Embryonic facial prominence (tissue), 1 donor: ENCODE measurements around the gene TNFRSF6B.

Experiments used
- DNase-seq: peaks from one replicate; pipeline ENCODE4 v3.0.0-alpha.2; 2016; ENCODE audit errors: extremely low spot score

The TNFRSF6B gene

DNA sequence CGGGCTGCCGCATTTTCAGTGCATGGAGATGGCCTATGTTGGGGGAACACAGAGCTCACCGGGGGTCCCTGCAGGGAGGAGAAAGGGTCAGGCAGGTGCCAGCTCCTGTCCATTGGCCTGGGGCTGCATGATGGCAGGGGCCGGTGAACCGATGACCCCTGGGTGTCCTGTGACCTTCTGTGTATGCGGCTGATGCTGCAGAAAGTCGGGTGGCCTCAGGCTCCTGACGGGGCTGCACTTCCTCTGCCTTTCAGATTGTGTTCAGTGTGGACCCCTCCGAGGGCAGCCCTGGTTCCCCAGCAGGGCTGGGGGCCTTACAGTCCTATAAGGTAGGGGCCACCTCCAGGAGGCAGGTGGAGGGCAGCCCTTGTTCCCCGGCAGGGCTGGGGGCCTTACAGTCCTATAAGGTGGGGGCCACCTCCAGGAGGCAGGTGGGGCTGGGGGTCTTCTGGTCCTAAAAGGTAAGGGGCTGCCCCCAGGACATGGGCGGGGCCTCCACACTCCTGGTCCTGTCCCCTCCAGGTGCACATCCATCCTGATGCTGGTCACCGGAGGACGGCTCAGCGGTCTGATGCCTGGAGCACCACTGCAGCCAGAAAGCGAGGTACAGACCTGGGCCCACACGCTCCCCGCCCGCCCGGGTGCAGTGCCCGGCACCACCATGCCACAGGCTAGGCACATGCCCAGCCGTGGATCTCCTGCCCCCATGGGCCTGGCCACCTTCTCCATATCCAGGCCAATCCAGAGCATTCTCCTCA lies 11.0 kb upstream of the TNFRSF6B start:
- DNase-seq = no peak

GRCh38 chr20:63686094-63686491 lies 10.4 kb upstream of the TNFRSF6B start:
- no peak for DNase-seq

DNA sequence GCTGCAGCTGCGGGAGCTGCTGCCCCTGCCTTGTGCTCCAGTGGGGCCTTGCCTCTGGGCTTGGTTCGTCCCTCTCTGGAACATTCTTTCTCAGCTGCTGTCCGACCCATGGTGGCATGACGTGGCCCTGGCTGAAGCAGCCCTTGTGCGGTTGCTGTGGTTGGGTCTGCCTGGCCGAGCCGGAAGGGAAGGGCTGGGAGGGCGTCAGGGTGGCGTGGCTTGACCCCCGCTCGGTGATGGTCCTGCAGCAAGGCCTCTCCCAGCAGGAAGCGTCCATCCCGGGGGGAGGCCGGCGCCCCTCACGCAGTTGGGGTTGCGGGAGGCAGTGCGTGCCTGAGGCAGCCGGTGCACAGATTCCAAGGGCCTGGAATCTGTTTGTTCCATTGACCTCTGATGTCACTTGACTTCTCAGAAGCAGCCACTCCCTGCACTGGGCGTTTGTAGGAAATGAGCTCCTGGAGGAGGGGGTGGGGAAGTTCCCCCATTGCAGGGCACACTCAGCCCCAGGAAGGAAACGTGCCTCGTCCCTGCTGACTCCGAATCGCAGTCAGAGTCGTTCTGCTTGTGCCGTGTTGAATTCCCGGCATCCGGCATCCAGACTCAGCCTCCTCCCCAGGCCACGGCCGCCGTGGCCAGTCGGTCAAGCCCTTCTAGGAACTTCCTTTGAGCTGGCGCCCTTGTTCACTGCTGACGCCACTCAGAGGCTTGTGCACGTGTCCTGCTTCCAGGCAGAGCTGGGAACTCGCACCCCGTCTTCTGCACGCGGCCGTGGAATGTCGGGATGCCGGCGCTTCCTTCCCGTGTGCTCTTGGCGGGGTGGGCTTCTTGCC lies 9.7 kb upstream of the TNFRSF6B start:
- no peak for DNase-seq

DNA sequence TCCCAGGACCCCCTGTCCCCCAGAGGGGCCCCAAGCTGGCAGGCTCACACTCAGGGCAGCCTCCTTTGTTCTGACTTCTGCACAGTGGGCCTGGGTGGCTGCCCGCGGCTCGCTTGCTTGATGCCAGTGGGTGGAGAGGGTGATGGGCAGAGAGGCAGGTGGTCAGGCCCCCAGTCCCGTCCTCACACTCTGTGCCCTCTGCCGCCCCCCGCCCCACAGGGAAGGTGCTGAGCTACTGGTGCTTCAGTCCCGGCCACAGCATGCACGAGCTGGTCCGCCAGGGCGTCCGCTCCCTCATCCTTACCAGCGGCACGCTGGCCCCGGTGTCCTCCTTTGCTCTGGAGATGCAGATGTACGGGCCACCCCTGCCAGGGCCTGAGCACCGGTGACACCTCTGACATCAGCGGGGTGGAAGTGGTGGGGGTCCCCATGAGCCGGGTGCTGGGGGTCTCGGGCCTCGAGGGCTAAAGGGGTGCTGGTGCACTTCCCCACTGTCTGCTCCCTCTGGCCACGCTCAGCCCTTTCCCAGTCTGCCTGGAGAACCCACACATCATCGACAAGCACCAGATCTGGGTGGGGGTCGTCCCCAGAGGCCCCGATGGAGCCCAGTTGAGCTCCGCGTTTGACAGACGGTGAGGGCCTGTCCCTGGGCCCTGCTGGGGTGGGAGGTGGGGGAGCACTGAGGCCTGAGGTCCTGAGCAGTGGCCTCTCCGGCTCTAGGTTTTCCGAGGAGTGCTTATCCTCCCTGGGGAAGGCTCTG lies 8.9 kb upstream of the TNFRSF6B start:
- DNase-seq = no peak

- no peak for DNase-seq
Observed at GRCh38 chr20:63688228-63689045, 8.0 kb upstream of the TNFRSF6B start.

- no peak for DNase-seq
Observed at GRCh38 chr20:63689046-63690002, 7.1 kb upstream of the TNFRSF6B start.

DNA sequence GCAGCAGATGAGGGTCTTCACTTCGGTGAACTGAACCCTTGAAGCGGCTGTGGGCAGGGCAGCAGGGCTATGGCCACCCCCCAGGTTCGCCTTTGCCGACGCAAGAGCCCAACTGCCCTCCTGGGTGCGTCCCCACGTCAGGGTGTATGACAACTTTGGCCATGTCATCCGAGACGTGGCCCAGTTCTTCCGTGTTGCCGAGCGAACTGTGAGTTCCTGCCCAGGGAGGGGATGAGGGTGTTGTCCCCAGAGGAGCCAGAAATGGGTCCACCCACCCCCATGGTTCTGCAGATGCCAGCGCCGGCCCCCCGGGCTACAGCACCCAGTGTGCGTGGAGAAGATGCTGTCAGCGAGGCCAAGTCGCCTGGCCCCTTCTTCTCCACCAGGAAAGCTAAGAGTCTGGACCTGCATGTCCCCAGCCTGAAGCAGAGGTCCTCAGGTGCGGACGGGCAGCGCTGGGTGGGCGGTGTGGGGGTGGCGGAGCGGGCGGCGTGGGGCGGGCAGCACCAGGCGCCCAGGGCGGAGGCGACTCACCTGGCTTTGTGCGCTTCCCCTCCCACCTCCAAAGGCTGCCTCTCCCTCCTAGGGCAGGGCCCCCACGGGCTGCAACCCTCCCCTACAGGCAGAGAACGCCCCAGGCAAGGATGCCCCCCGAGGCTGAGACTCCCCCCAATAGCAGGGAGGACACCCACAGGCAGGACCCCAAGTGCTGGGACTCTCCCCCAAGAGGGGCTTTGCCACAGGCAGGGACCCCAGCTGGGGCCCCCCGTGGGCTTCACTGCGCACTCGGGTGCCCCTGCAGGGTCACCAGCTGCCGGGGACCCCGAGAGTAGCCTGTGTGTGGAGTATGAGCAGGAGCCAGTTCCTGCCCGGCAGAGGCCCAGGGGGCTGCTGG lies 6.2 kb upstream of the TNFRSF6B start:
- DNase-seq = no peak

- DNase-seq = no peak
Observed at GRCh38 chr20:63690898-63691710, 5.3 kb upstream of the TNFRSF6B start.

DNA sequence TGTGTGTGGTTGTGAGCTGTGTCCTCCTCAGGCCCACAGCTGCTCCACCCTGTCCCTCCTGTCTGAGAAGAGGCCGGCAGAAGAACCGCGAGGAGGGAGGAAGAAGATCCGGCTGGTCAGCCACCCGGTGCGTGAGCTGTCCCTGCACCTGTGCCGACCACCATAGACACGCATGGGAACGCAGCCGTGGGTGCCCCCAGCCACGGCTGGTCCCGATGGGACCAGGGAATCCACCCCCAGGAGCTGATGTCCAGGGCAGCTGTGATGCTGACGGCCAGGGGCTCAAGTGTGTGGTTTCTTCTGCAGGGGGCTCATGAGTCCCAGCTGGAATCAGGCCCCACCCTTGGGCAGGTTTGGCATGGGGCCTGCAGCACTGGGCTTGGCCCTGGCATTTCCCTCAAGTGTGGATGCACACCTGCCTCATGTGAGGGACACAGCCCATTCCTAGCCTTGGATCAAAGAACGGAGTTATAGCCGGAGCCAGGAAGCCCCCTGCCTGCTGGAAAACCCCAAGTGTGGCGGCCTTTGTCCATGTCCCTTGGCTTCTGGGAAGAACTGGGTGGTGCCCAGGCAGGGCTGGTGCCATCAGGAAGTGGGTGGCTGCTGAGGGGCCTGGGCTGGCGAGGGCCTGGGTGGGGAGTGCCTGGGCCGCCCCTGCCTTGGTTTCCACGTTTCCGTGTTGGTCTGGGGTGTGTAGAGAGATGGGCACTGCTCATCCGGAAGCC lies 4.6 kb upstream of the TNFRSF6B start:
- DNase-seq = no peak

DNA sequence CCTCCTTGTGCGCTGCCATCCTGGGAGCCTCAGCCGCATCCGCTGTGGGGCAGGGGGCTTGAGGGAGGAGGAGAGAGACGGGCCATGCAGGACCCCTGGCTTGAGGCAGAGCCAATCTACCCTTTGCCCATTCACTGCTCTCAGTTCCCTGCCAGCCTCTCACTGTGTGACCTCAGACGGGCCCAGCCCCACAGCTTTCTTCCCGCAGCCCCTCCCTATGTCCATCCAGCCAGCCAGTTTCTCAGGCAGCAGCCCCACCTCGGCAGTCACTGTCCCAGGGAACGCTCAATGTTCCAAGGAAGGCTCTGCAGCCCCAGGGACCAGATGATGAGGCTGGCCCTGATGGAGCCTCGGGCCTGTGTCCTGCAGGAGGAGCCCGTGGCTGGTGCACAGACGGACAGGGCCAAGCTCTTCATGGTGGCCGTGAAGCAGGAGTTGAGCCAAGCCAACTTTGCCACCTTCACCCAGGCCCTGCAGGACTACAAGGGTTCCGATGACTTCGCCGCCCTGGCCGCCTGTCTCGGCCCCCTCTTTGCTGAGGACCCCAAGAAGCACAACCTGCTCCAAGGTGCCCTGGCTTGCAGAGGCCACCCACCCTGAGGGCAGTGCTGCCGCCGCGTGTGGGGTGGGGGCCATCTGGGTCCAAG lies 3.9 kb upstream of the TNFRSF6B start:
- DNase-seq = no peak

- DNase-seq = no peak
Observed at GRCh38 chr20:63693083-63693732, 3.2 kb upstream of the TNFRSF6B start.

DNA sequence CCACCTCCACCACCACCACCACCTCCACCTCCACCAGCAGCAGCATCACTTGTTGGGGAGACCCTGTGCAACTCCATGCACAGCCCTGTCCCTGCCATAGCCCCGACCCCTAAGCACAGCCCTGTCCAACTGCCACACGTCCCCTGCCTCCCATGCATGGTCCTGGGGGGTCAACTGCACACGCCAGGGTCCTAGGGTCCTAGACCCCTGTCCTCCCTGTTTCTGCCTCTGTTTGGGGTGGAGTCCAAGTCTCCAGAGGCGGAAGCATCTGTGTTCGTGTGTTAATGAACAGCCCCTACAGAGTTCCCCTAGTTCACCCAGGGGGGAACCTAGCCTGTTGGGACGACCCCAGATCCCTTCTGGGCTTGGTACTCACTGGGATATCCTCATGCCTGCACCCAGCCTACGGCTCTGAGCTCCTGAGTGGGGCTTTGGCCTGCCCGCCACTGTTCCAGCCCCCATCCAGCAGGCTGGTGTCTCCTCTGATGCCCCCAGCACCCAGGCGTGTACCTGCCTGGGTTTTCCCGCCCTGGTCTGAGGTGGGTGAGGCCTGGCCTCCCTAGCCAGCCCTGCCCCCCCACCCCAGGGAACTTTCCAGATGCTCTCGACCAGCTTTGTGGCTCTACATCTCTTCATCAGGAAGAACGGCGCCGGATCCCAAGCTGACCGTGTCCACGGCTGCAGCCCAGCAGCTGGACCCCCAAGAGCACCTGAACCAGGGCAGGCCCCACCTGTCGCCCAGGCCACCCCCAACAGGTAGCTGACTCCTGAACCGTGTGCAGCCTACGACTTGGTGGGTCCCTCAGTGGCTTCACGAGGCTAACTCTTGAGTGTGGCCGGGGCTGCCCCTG lies 2.5 kb upstream of the TNFRSF6B start:
- no peak for DNase-seq

GRCh38 chr20:63694584-63695423 lies 1.6 kb upstream of the TNFRSF6B start:
- DNase-seq = no peak

DNA sequence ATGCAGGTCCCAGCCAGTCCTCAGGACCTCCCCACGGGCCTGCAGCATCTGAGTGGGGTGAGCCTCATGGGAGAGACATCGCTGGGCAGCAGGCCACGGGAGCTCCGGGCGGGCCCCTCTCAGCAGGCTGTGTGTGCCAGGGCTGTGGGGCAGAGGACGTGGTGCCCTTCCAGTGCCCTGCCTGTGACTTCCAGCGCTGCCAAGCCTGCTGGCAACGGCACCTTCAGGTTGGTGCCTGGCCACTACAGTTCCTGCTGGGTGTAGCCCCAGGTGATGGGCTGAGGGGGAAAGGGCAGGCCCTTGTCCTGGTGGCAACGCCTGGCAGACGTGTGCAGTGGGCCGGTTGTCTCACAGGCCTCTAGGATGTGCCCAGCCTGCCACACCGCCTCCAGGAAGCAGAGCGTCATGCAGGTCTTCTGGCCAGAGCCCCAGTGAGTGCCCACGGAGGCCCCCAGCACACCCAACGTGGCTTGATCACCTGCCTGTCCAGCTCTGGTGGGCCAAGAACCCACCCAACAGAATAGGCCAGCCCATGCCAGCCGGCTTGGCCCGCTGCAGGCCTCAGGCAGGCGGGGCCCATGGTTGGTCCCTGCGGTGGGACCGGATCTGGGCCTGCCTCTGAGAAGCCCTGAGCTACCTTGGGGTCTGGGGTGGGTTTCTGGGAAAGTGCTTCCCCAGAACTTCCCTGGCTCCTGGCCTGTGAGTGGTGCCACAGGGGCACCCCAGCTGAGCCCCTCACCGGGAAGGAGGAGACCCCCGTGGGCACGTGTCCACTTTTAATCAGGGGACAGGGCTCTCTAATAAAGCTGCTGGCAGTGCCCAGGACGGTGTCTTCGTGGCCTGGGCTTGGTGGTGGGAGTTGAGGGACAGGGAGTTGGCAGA lies 787 bp upstream of the TNFRSF6B start:
- DNase-seq = no peak
